Glutamatergic neuron (in vitro differentiated cells): ENCODE data around the gene NUP98. TPM values are rescaled to one million over a fixed set of nuclear protein-coding genes. Genes with fewer than 3 reads are reported as not detected.

Experiments used
- DNase-seq: peaks from one replicate; pipeline ENCODE4 v3.0.0; 2022
- H3K27ac Mint-ChIP-seq: one replicate; pipeline ENCODE4 v1.8.0; 2020; ENCODE audit warnings: mild to moderate bottlenecking, mixed read lengths, inconsistent platforms; ENCODE audit not compliant: unreplicated experiment
- H3K27me3 Mint-ChIP-seq: one replicate; pipeline ENCODE4 v1.8.0; 2020; ENCODE audit warnings: mild to moderate bottlenecking, moderate library complexity, mixed read lengths, inconsistent platforms; ENCODE audit not compliant: unreplicated experiment
- H3K36me3 Mint-ChIP-seq: one replicate; pipeline ENCODE4 v1.8.0; 2020; ENCODE audit warnings: mild to moderate bottlenecking, mixed read lengths, inconsistent platforms; ENCODE audit not compliant: unreplicated experiment
- H3K4me1 Mint-ChIP-seq: one replicate; pipeline ENCODE4 v1.8.0; 2020; ENCODE audit warnings: mild to moderate bottlenecking, low read depth, mixed read lengths, inconsistent platforms; ENCODE audit not compliant: unreplicated experiment
- H3K4me3 Mint-ChIP-seq: one replicate; pipeline ENCODE4 v1.8.0; 2020; ENCODE audit warnings: mild to moderate bottlenecking, mixed read lengths, inconsistent platforms; ENCODE audit not compliant: unreplicated experiment
- H3K9me3 Mint-ChIP-seq: one replicate; pipeline ENCODE4 v1.8.0; 2020; ENCODE audit warnings: mild to moderate bottlenecking, moderate library complexity, mixed read lengths, inconsistent platforms; ENCODE audit not compliant: unreplicated experiment
- CTCF ChIP-seq: fragments of 200-600 bp; sonication (generic); IDR thresholded peaks from one replicate; pipeline ENCODE4 v1.5.0; 2021; ENCODE audit not compliant: partially characterized antibody, unreplicated experiment
- total RNA-seq: library from RNA; stranded (reverse); fragmentation: NEBNext Ultra II Directional; extraction: Animal tissue kit (Norgen Biotek cat#: 25700); gene quantifications from one replicate; pipeline ENCODE4 v1.2.1, GENCODE V29; 2021; ENCODE audit not compliant: unreplicated experiment

Gene NUP98
- total RNA-seq, 1 donor from 2014 or later, result 49.6 TPM

- DNase-seq, result no peak
- Mint-ChIP-seq H3K36me3 (peaks cover 6% of the 10 kb centered on the region), H3K4me1 (peaks cover 14% of the 10 kb centered on the region), H3K27ac (no peak overlapping the region), H3K9me3 (peaks cover 13% of the 10 kb centered on the region), H3K4me3 (no peak overlapping the region), H3K27me3 (peaks cover 14% of the 10 kb centered on the region)
- no peak for TF ChIP-seq CTCF
Observed at GRCh38 chr11:3835751-3836150, 38.4 kb upstream of the NUP98 start.

- Mint-ChIP-seq H3K36me3 (peaks cover 6% of the 10 kb centered on the region), H3K27ac (no peak overlapping the region), H3K9me3 (peaks cover 12% of the 10 kb centered on the region), H3K27me3 (peaks cover 13% of the 10 kb centered on the region), H3K4me3 (no peak overlapping the region), H3K4me1 (peaks cover 11% of the 10 kb centered on the region)
- no peak for TF ChIP-seq CTCF
- no peak for DNase-seq
Observed at GRCh38 chr11:3834664-3835461, 37.5 kb upstream of the NUP98 start.

GRCh38 chr11:3834349-3834663 lies 37.0 kb upstream of the NUP98 start:
- H3K27me3 Mint-ChIP-seq, result peaks cover 7% of the 10 kb centered on the region
- peaks cover 10% of the 10 kb centered on the region for H3K9me3 Mint-ChIP-seq
- H3K4me3 Mint-ChIP-seq, result no peak overlapping the region

GRCh38 chr11:3833449-3833848 lies 36.1 kb upstream of the NUP98 start:
- no peak overlapping the region for H3K27ac Mint-ChIP-seq
- peaks cover 5% of the 10 kb centered on the region for H3K4me1 Mint-ChIP-seq
- peaks cover 6% of the 10 kb centered on the region for H3K9me3 Mint-ChIP-seq
- no peak for TF ChIP-seq CTCF
- H3K36me3 Mint-ChIP-seq, result peaks cover 5% of the 10 kb centered on the region
- H3K27me3 Mint-ChIP-seq, result peaks cover 4% of the 10 kb centered on the region
- no peak overlapping the region for H3K4me3 Mint-ChIP-seq
- DNase-seq, result no peak

More at GRCh38 chr11:3834349-3834663, 37.0 kb upstream of the NUP98 start:
- Mint-ChIP-seq H3K27ac (no peak overlapping the region), H3K4me1 (peaks cover 7% of the 10 kb centered on the region), H3K36me3 (peaks cover 6% of the 10 kb centered on the region)
- no peak for DNase-seq
- no peak for TF ChIP-seq CTCF

- Mint-ChIP-seq H3K9me3 (peaks cover 2% of the 10 kb centered on the region), H3K27me3 (peaks cover 4% of the 10 kb centered on the region), H3K4me3 (no peak overlapping the region), H3K36me3 (no peaks in the 10 kb centered on the region), H3K27ac (no peak overlapping the region), H3K4me1 (no peaks in the 10 kb centered on the region)
- no peak for DNase-seq
- TF ChIP-seq CTCF, result no peak
Observed at GRCh38 chr11:3832816-3833215, 35.5 kb upstream of the NUP98 start.
